Ishikawa (cell line): ENCODE measurements around the gene PLPP6.

Experiments used
- CREB1 ChIP-seq: IDR thresholded peaks from 2 replicates; pipeline ENCODE4 v1.6.1; 2012; ENCODE audit warnings: low read depth
- RAD21 ChIP-seq: IDR thresholded peaks from 2 replicates; pipeline ENCODE4 v1.6.1; 2012; ENCODE audit warnings: low read depth
- TAF1 ChIP-seq: IDR thresholded peaks from 2 replicates; pipeline ENCODE4 v1.6.1; 2012; ENCODE audit warnings: low read depth, mild to moderate bottlenecking
- YY1 ChIP-seq: IDR thresholded peaks from 2 replicates; pipeline ENCODE4 v1.6.1; 2012; ENCODE audit warnings: low read depth
- ZBTB7A ChIP-seq: IDR thresholded peaks from 2 replicates; pipeline ENCODE4 v1.6.1; 2012; ENCODE audit warnings: low read depth
- TF ChIP-seq, protein P1 (sequence below): IDR thresholded peaks from 2 replicates; pipeline ENCODE4 v1.6.1; 2012

DNA sequence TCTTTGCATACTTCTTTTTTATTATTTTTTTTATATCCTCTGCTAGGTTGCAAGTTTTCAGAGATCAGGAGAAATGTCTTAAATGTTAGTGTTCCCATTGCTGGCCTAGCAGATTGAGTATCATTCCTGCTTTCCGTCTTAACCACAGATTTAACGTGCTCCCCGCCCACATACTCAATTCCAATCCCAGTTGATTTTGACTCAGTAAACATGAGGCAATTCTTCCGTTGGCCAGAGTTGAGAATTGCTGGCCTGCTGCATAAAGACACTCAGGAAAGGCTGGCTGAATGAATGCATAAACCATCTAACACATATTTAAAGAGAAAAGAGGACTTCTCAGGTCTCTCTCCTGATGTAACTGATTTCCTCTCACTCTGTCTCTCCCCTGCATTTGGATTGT lies 46.8 kb upstream of the PLPP6 start:
- no peak for TF ChIP-seq TAF1
- TF ChIP-seq ZBTB7A = no peak
- TF ChIP-seq, protein P1, sequence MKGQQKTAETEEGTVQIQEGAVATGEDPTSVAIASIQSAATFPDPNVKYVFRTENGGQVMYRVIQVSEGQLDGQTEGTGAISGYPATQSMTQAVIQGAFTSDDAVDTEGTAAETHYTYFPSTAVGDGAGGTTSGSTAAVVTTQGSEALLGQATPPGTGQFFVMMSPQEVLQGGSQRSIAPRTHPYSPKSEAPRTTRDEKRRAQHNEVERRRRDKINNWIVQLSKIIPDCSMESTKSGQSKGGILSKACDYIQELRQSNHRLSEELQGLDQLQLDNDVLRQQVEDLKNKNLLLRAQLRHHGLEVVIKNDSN = no peak
- TF ChIP-seq CREB1 = no peak
- no peak for TF ChIP-seq YY1
- no peak for TF ChIP-seq RAD21
